SK-N-SH (cell line): Measurements from ENCODE around the gene HS2ST1. TPM values are rescaled to one million over a fixed set of nuclear protein-coding genes. Genes with fewer than 3 reads are reported as not detected.
A peak's percentile ranks its signal among the peaks of the same experiment; 100 is the strongest.

Source experiments
- CTCF ChIA-PET: fragments of 300-600, 350-600 bp; formaldehyde crosslinking; extraction: SDS; loops from one replicate; lab custom pipeline; 2021; lab: Yijun Ruan, JAX
- POLR2A ChIA-PET: fragments of 350-600 bp; sonication (Branson Sonifier 250); formaldehyde crosslinking; extraction: SDS; loops from one replicate; lab custom pipeline; 2020; ENCODE audit warnings: antibody characterized with exemption, inconsistent platforms; lab: Yijun Ruan, JAX
- DNase-seq: peaks from one replicate; pipeline ENCODE4 v3.0.0; 2012
- H2AFZ ChIP-seq: fragments of 200-600 bp; sonication (generic); 2 replicates; pipeline ENCODE4 v1.8.1; 2016; ENCODE audit warnings: antibody characterized with exemption, mild to moderate bottlenecking, low read depth
- H3F3A ChIP-seq: fragments of 200-600 bp; sonication (generic); replicated peaks from 2 replicates; pipeline ENCODE3; 2016; ENCODE audit warnings: antibody characterized with exemption, mild to moderate bottlenecking; ENCODE audit not compliant: insufficient read depth
- H3K27ac ChIP-seq, 2 experiments: fragments of 200-500 bp in 1 of 2; fragments of 200-600 bp in 1 of 2; sonication (Bioruptor generic) in 1 of 2; sonication (generic), shearing (Covaris generic) in 1 of 2; 2 replicates each; pipeline versions ENCODE4 v1.5.1 to v1.6.1; 2014 to 2016; ENCODE audit warnings: low read depth in 2 of 2, inconsistent platforms in 1 of 2, low read length in 1 of 2, mild to moderate bottlenecking in 1 of 2, mixed read lengths in 1 of 2
- H3K27me3 ChIP-seq: fragments of 200-600 bp; sonication (generic), shearing (Covaris generic); 2 replicates; pipeline ENCODE4 v1.6.1; 2016; ENCODE audit warnings: mixed run types; ENCODE audit not compliant: insufficient read depth
- H3K36me3 ChIP-seq, 2 experiments: fragments of 200-500 bp in 1 of 2; fragments of 200-600 bp in 1 of 2; sonication (Bioruptor generic) in 1 of 2; sonication (generic) in 1 of 2; replicated peaks in 1 of 2; 2 replicates each; pipeline versions ENCODE3 to v1.5.1; 2014 to 2016; ENCODE audit warnings: low read length in 1 of 2, mild to moderate bottlenecking in 1 of 2; ENCODE audit not compliant: insufficient read depth in 2 of 2, control insufficient read depth in 1 of 2
- H3K4me1 ChIP-seq, 2 experiments: fragments of 200-500 bp in 1 of 2; fragments of 200-600 bp in 1 of 2; sonication (Bioruptor generic) in 1 of 2; sonication (generic), shearing (Covaris generic) in 1 of 2; 2 replicates each; pipeline versions ENCODE4 v1.5.1 to v1.6.1; 2014 to 2016; ENCODE audit warnings: low read depth in 1 of 2, low read length in 1 of 2, mixed run types in 1 of 2; ENCODE audit not compliant: insufficient read depth in 2 of 2, control insufficient read depth in 1 of 2
- H3K4me2 ChIP-seq: fragments of 200-600 bp; sonication (generic), shearing (Covaris generic); 2 replicates; pipeline ENCODE4 v1.6.1; 2017; ENCODE audit warnings: mixed run types
- H3K4me3 ChIP-seq, 2 experiments: fragments of 200-500 bp in 1 of 2; fragments of 200-600 bp in 1 of 2; sonication (Bioruptor generic) in 1 of 2; sonication (generic), shearing (Covaris generic) in 1 of 2; 2 replicates each; pipeline versions ENCODE4 v1.5.1 to v1.8.1; 2014 to 2016; ENCODE audit warnings: low read depth in 2 of 2, inconsistent platforms in 1 of 2, low read length in 1 of 2, mild to moderate bottlenecking in 1 of 2, mixed read lengths in 1 of 2, moderate library complexity in 1 of 2
- H3K79me2 ChIP-seq: fragments of 200-600 bp; sonication (generic); 2 replicates; pipeline ENCODE4 v1.8.1; 2017; ENCODE audit warnings: mild to moderate bottlenecking; ENCODE audit not compliant: insufficient read depth
- H3K9ac ChIP-seq: fragments of 200-600 bp; sonication (generic); 2 replicates; pipeline ENCODE4 v1.6.1; 2017; ENCODE audit warnings: mixed run types
- H3K9me2 ChIP-seq: fragments of 200-600 bp; sonication (generic); 2 replicates; pipeline ENCODE4 v1.6.1; 2017; ENCODE audit warnings: mixed run types
- H3K9me3 ChIP-seq: fragments of 200-600 bp; sonication (generic); 2 replicates; pipeline ENCODE4 v1.6.1; 2017; ENCODE audit warnings: mixed run types, mild to moderate bottlenecking, moderate library complexity
- H4K20me1 ChIP-seq: fragments of 200-600 bp; sonication (generic); 2 replicates; pipeline ENCODE4 v1.6.1; 2017; ENCODE audit warnings: mild to moderate bottlenecking, mixed run types; ENCODE audit not compliant: insufficient read depth
- ELF1 ChIP-seq: IDR thresholded peaks from 2 replicates; pipeline ENCODE4 v1.4.0; 2012
- EZH2phosphoT487 ChIP-seq: fragments of 200-600 bp; sonication (generic); IDR thresholded peaks from 2 replicates; pipeline ENCODE4 v1.6.1; 2017; ENCODE audit warnings: low read depth, mixed run types, mild to moderate bottlenecking, antibody characterized with exemption, moderate library complexity, borderline replicate concordance
- FOXJ3 ChIP-seq: sonication (generic); formaldehyde crosslinking; IDR thresholded peaks from 2 replicates; pipeline ENCODE4 v1.5.1; 2020; ENCODE audit warnings: mild to moderate bottlenecking, missing genetic modification reagents
- FOXM1 ChIP-seq: IDR thresholded peaks from 2 replicates; pipeline ENCODE4 v1.4.0; 2012; ENCODE audit warnings: low read depth, mild to moderate bottlenecking
- GATA2 ChIP-seq: sonication (generic); formaldehyde crosslinking; IDR thresholded peaks from 2 replicates; pipeline ENCODE4 v1.5.0; 2020; ENCODE audit warnings: mild to moderate bottlenecking, missing genetic modification reagents
- JUND ChIP-seq: IDR thresholded peaks from 2 replicates; pipeline ENCODE4 v1.4.0; 2012
- MEF2A ChIP-seq: IDR thresholded peaks from 2 replicates; pipeline ENCODE4 v1.4.0; 2012; ENCODE audit warnings: low read depth, borderline replicate concordance
- MXI1 ChIP-seq: IDR thresholded peaks from 2 replicates; pipeline ENCODE4 v1.6.1; 2012; ENCODE audit warnings: mild to moderate bottlenecking, low read depth, low read length, improper control_type of control experiment
- NRF1 ChIP-seq: IDR thresholded peaks from 2 replicates; pipeline ENCODE4 v1.6.1; 2012; ENCODE audit warnings: low read depth, mild to moderate bottlenecking, low read length
- POLR2AphosphoS5 ChIP-seq: IDR thresholded peaks from 2 replicates; pipeline ENCODE4 v1.6.1; 2012; ENCODE audit warnings: low read depth, low read length
- RAD21 ChIP-seq: IDR thresholded peaks from 2 replicates; pipeline ENCODE4 v1.6.1; 2012; ENCODE audit warnings: mild to moderate bottlenecking, low read length
- RXRA ChIP-seq: IDR thresholded peaks from 2 replicates; pipeline ENCODE4 v1.4.0; 2012; ENCODE audit warnings: low read depth, mild to moderate bottlenecking, borderline replicate concordance
- TCF12 ChIP-seq: IDR thresholded peaks from 2 replicates; pipeline ENCODE4 v1.4.0; 2012
- YY1 ChIP-seq: IDR thresholded peaks from 2 replicates; pipeline ENCODE4 v1.4.0; 2012; ENCODE audit warnings: low read depth, mild to moderate bottlenecking
- WGBS: methylation state at CpG from one replicate; pipeline ENCODE4 v1.1.6; 2017; ENCODE audit warnings: low lambda C conversion rate; 5-methylcytosine and 5-hydroxymethylcytosine counted together
- polyA plus RNA-seq, 3 experiments: library from polyadenylated mRNA; depleted of rRNA; stranded (reverse); fragments of >200 nt; gene quantifications; 2 replicates each; pipeline ENCODE4 v1.2.3, GENCODE V29; 2012
- TF ChIP-seq, protein P1 (sequence below): IDR thresholded peaks from 2 replicates; pipeline ENCODE4 v1.4.0; 2012; ENCODE audit warnings: low read depth, borderline replicate concordance
- TF ChIP-seq, protein P2 (sequence below): fragments of 150-350 bp; IDR thresholded peaks from 2 replicates; pipeline ENCODE4 v1.6.1; 2017; ENCODE audit warnings: antibody characterized with exemption, low read length, low read depth, borderline replicate concordance
- TF ChIP-seq, protein P3 (sequence below): IDR thresholded peaks from 2 replicates; pipeline ENCODE4 v1.6.1; 2012; ENCODE audit warnings: mild to moderate bottlenecking, low read depth, low read length, moderate library complexity
- TF ChIP-seq, protein P4 (sequence below): IDR thresholded peaks from 2 replicates; pipeline ENCODE4 v1.4.0; 2012; ENCODE audit warnings: low read depth, borderline replicate concordance
- TF ChIP-seq, protein P5 (sequence below): IDR thresholded peaks from 2 replicates; pipeline ENCODE4; 2012

Gene HS2ST1
- polyA plus RNA-seq, 1 of the 3 experiments (the other 2 are of a cell fraction), result 16.6 TPM

DNA sequence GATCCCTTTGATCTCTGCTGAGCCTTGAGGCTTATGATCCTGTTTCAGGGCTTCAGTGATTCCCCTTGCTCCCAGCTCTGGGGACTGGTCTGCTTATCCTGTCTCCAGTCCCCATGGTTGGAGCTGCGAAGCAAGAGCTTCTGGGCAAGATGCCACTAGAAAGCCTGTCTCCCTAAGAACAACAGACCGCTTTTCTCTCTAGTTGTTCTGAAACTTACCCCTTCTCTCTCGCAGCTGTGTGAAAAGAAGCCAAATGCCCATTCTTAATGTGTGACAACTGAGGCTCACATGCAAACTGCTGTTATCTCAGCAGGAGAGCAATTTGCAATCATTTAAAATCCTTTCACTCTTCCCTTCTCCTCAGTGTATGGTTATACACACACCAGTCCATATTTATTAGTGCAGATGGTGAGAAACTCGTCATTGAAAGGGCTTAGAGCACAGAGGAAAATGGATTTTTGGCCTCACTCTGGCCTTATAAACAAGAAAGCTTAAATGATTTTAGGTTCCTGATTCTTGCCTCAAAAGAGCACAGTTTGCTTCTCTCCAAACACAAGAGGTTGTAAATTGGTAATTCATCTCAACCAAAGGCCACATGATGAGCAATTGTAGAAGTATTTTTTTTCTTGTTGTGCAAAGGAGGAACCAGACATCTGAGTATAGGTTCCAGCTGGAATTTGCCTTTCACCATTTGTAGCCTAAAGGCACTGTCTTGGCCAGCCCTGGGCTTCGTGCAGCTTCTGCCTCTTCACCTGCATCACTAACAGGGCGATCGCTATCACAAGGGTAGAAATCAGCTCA lies 235.0 kb downstream of the HS2ST1 start:
- Histone ChIP-seq H3K9me3 (no peaks in the 10 kb centered on the region), H3K9ac (no peak overlapping the region), H3K4me1 (peaks cover 9 to 11% of the 10 kb centered on the region in 2 experiments; a peak in 3 of 4 replicates), H3F3A (no peaks in the 10 kb centered on the region), H3K79me2 (no peaks in the 10 kb centered on the region), H2AFZ (no peak overlapping the region), H3K9me2 (no peaks in the 10 kb centered on the region), H3K27ac (no peak overlapping the region), H4K20me1 (no peaks in the 10 kb centered on the region), H3K27me3 (no peaks in the 10 kb centered on the region), H3K36me3 (no peaks in the 10 kb centered on the region), H3K4me2 (0 out of 2 replicates have a peak overlapping the region, but pooled peaks have one; percentile 4), H3K4me3 (no peak overlapping the region)
- ChIA-PET CTCF (interaction anchor here (0.6 to 1.7 kb wide), 3 partner anchors 13 to 73 kb away, joined by 3 to 7 read pairs (median 3); no protein-coding TSS in a partner anchor), POLR2A (no interaction called here)
- WGBS, result 50% methylated on average over 7 of the region's 7 CpGs
- TF ChIP-seq, protein P1, sequence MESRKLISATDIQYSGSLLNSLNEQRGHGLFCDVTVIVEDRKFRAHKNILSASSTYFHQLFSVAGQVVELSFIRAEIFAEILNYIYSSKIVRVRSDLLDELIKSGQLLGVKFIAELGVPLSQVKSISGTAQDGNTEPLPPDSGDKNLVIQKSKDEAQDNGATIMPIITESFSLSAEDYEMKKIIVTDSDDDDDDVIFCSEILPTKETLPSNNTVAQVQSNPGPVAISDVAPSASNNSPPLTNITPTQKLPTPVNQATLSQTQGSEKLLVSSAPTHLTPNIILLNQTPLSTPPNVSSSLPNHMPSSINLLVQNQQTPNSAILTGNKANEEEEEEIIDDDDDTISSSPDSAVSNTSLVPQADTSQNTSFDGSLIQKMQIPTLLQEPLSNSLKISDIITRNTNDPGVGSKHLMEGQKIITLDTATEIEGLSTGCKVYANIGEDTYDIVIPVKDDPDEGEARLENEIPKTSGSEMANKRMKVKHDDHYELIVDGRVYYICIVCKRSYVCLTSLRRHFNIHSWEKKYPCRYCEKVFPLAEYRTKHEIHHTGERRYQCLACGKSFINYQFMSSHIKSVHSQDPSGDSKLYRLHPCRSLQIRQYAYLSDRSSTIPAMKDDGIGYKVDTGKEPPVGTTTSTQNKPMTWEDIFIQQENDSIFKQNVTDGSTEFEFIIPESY, result no peak
- TF ChIP-seq GATA2 (CRISPR knock-in tag) (no peak), POLR2AphosphoS5 (no peak), RXRA (no peak), TCF12 (no peak), YY1 (no peak), FOXM1 (no peak), RAD21 (no peak), MXI1 (no peak), JUND (no peak), MEF2A (no peak), FOXJ3 (no peak), EZH2phosphoT487 (no peak), ELF1 (no peak), NRF1 (no peak)
- TF ChIP-seq, protein P2, sequence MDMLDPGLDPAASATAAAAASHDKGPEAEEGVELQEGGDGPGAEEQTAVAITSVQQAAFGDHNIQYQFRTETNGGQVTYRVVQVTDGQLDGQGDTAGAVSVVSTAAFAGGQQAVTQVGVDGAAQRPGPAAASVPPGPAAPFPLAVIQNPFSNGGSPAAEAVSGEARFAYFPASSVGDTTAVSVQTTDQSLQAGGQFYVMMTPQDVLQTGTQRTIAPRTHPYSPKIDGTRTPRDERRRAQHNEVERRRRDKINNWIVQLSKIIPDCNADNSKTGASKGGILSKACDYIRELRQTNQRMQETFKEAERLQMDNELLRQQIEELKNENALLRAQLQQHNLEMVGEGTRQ, result no peak
- TF ChIP-seq, protein P3, sequence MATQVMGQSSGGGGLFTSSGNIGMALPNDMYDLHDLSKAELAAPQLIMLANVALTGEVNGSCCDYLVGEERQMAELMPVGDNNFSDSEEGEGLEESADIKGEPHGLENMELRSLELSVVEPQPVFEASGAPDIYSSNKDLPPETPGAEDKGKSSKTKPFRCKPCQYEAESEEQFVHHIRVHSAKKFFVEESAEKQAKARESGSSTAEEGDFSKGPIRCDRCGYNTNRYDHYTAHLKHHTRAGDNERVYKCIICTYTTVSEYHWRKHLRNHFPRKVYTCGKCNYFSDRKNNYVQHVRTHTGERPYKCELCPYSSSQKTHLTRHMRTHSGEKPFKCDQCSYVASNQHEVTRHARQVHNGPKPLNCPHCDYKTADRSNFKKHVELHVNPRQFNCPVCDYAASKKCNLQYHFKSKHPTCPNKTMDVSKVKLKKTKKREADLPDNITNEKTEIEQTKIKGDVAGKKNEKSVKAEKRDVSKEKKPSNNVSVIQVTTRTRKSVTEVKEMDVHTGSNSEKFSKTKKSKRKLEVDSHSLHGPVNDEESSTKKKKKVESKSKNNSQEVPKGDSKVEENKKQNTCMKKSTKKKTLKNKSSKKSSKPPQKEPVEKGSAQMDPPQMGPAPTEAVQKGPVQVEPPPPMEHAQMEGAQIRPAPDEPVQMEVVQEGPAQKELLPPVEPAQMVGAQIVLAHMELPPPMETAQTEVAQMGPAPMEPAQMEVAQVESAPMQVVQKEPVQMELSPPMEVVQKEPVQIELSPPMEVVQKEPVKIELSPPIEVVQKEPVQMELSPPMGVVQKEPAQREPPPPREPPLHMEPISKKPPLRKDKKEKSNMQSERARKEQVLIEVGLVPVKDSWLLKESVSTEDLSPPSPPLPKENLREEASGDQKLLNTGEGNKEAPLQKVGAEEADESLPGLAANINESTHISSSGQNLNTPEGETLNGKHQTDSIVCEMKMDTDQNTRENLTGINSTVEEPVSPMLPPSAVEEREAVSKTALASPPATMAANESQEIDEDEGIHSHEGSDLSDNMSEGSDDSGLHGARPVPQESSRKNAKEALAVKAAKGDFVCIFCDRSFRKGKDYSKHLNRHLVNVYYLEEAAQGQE, result no peak
- TF ChIP-seq, protein P4, sequence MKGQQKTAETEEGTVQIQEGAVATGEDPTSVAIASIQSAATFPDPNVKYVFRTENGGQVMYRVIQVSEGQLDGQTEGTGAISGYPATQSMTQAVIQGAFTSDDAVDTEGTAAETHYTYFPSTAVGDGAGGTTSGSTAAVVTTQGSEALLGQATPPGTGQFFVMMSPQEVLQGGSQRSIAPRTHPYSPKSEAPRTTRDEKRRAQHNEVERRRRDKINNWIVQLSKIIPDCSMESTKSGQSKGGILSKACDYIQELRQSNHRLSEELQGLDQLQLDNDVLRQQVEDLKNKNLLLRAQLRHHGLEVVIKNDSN, result no peak
- TF ChIP-seq, protein P5, sequence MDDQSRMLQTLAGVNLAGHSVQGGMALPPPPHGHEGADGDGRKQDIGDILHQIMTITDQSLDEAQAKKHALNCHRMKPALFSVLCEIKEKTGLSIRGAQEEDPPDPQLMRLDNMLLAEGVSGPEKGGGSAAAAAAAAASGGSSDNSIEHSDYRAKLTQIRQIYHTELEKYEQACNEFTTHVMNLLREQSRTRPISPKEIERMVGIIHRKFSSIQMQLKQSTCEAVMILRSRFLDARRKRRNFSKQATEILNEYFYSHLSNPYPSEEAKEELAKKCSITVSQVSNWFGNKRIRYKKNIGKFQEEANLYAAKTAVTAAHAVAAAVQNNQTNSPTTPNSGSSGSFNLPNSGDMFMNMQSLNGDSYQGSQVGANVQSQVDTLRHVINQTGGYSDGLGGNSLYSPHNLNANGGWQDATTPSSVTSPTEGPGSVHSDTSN, result no peak
- DNase-seq, result peak; percentile 33
